B cell (primary cell): Measurements from ENCODE around the gene SLA2. TPM values are rescaled to one million over a fixed set of nuclear protein-coding genes. Genes with fewer than 3 reads are reported as not detected.

Experiments used
- ATAC-seq: fragments of 200-7000 bp; cut with Tn5 transposase; one replicate; pipeline ENCODE4 v1.10.0; 2021; ENCODE audit warnings: low read depth, mild to moderate bottlenecking, moderate number of reproducible peaks, moderate library complexity
- CTCF ChIA-PET: fragments of 350-600 bp; sonication (Branson Sonifier 250); formaldehyde crosslinking; loops from one replicate; lab custom pipeline; 2021; ENCODE audit warnings: antibody characterized with exemption, inconsistent platforms; lab: Charles Lee
- POLR2A ChIA-PET: fragments of 350-600 bp; sonication (Branson Sonifier 250); formaldehyde crosslinking; loops from one replicate; lab custom pipeline; 2021; ENCODE audit warnings: antibody characterized with exemption; lab: Charles Lee
- DNase-seq: peaks from one replicate; pipeline ENCODE4 v3.0.0; 2013
- H2AFZ ChIP-seq: 2 replicates; pipeline ENCODE4 v1.6.1; 2012; ENCODE audit warnings: mild to moderate bottlenecking, low read depth, low read length; ENCODE audit not compliant: insufficient read depth, poor library complexity, severe bottlenecking
- H3K27ac ChIP-seq, 2 donors: 1 replicate in 1 of 2; 2 replicates in 1 of 2; pipeline ENCODE4 v1.5.1; 2012 to 2013; ENCODE audit warnings: low read length in 2 of 2, mild to moderate bottlenecking in 2 of 2, moderate library complexity in 1 of 2
- H3K27me3 ChIP-seq, 4 experiments: fragments of 200-600 bp in 1 of 4; sonication (generic) in 1 of 4; replicated peaks in 1 of 4; 1 replicate in 2 of 4; 2 replicates in 2 of 4; pipeline versions ENCODE4 v1.6.1 to v1.7.0; 2013 to 2016; ENCODE audit warnings: low read length in 3 of 4, mild to moderate bottlenecking in 2 of 4, mixed read lengths in 1 of 4, moderate library complexity in 1 of 4; ENCODE audit not compliant: insufficient read depth in 4 of 4, control insufficient read depth in 3 of 4; ENCODE audit errors: control extremely low read depth in 1 of 4
- H3K36me3 ChIP-seq, 2 experiments: replicated peaks in 1 of 2; 1 replicate in 1 of 2; 2 replicates in 1 of 2; pipeline versions ENCODE4 v1.6.1 to v1.7.1; 2013; ENCODE audit warnings: low read length in 1 of 2; ENCODE audit not compliant: insufficient read depth in 2 of 2, control insufficient read depth in 1 of 2; ENCODE audit errors: control extremely low read depth in 1 of 2, extremely low read depth in 1 of 2
- H3K4me1 ChIP-seq, 2 donors: fragments of 200-600 bp in 1 of 2; sonication (generic) in 1 of 2; 1 replicate in 1 of 2; 2 replicates in 1 of 2; pipeline versions ENCODE4 v1.5.1 to v1.6.1; 2013 to 2017; ENCODE audit warnings: low read length in 2 of 2; ENCODE audit not compliant: control insufficient read depth in 2 of 2, insufficient read depth in 2 of 2
- H3K4me2 ChIP-seq: replicated peaks from 2 replicates; pipeline ENCODE3; 2012; ENCODE audit warnings: mild to moderate bottlenecking, low read depth, low read length; ENCODE audit not compliant: poor library complexity, severe bottlenecking
- H3K4me3 ChIP-seq, 5 experiments: fragments of 200-600 bp in 1 of 5; sonication (generic) in 1 of 5; 1 replicate in 3 of 5; 2 replicates in 2 of 5; pipeline versions ENCODE4 v1.5.1 to v1.7.0; 2011 to 2016; ENCODE audit warnings: low read length in 4 of 5, mild to moderate bottlenecking in 4 of 5, low read depth in 2 of 5, control low read depth in 1 of 5, moderate library complexity in 1 of 5; ENCODE audit not compliant: insufficient read depth in 1 of 5; ENCODE audit errors: control extremely low read depth in 1 of 5, extremely low read depth in 1 of 5
- H3K79me2 ChIP-seq: fragments of 200-600 bp; sonication (generic); one replicate; pipeline ENCODE4 v1.6.0; 2016; ENCODE audit warnings: low read length; ENCODE audit not compliant: control insufficient read depth, insufficient read depth
- H3K9ac ChIP-seq: fragments of 200-600 bp; sonication (generic); 2 replicates; pipeline ENCODE4 v1.6.1; 2017; ENCODE audit warnings: mild to moderate bottlenecking, low read length, moderate library complexity
- H3K9me3 ChIP-seq, 3 donors: one replicate each; pipeline versions ENCODE4 v1.6.1 to v1.7.1; 2013; ENCODE audit warnings: low read length in 2 of 3; ENCODE audit not compliant: control insufficient read depth in 2 of 3, insufficient read depth in 1 of 3; ENCODE audit errors: control extremely low read depth in 1 of 3
- H4K20me1 ChIP-seq: 2 replicates; pipeline ENCODE4 v1.6.0; 2012; ENCODE audit warnings: mild to moderate bottlenecking, low read length; ENCODE audit not compliant: insufficient read depth, control insufficient read depth, poor library complexity, severe bottlenecking
- H3K27ac Mint-ChIP-seq: one replicate; pipeline ENCODE4 v1.8.0; 2021; ENCODE audit warnings: mixed read lengths
- H3K27me3 Mint-ChIP-seq: one replicate; pipeline ENCODE4 v1.8.0; 2021; ENCODE audit warnings: mixed read lengths
- H3K4me1 Mint-ChIP-seq: one replicate; pipeline ENCODE4 v1.8.0; 2021; ENCODE audit warnings: mixed read lengths
- H3K4me3 Mint-ChIP-seq: one replicate; pipeline ENCODE4 v1.8.0; 2021; ENCODE audit warnings: mixed read lengths
- H3K9me3 Mint-ChIP-seq: one replicate; pipeline ENCODE4 v1.8.0; 2022; ENCODE audit warnings: mixed read lengths; ENCODE audit not compliant: insufficient read depth
- CTCF ChIP-seq: fragments of 200-600 bp; IDR thresholded peaks from one replicate; pipeline ENCODE4 v1.8.0; 2022; ENCODE audit warnings: antibody characterized with exemption, mild to moderate bottlenecking
- EZH2 ChIP-seq: IDR thresholded peaks from 2 replicates; pipeline ENCODE4 v1.6.1; 2012; ENCODE audit warnings: borderline replicate concordance, low read depth, mild to moderate bottlenecking, moderate library complexity, low read length; ENCODE audit not compliant: insufficient read depth, poor library complexity, severe bottlenecking
- WGBS: methylation state at CpG from one replicate; pipeline ENCODE4 v1.1.5; 2013; ENCODE audit warnings: missing lambda C conversion rate; ENCODE audit not compliant: insufficient coverage; 5-methylcytosine and 5-hydroxymethylcytosine counted together
- intact Hi-C: fragments of 100-400 bp; cut with micrococcal nuclease; formaldehyde crosslinking; loops from one replicate; pipeline ENCODE4 v1.10.0; 2022
- polyA plus RNA-seq: library from polyadenylated mRNA; depleted of rRNA; stranded (reverse); fragments of >200 nt; gene quantifications from 2 replicates; pipeline ENCODE4 v1.2.3, GENCODE V29; 2012
- total RNA-seq, 2 donors: library from RNA; stranded (reverse); fragments of 120-200 nt in 1 of 2; gene quantifications; 1 replicate in 1 of 2; 2 replicates in 1 of 2; pipeline versions ENCODE4 v1.2.3 to v1.2.4, GENCODE V29; 2013 to 2022

SLA2 gene
- total and polyA plus RNA-seq, 2 donors (not counting 1 experiment from before 2014, with no cell fraction given), result 0.73 to 0.76 TPM

- Histone ChIP-seq H2AFZ (no peak overlapping the region), H3K27me3 (no peaks in the 10 kb centered on the region), H3K4me3 (no peak overlapping the region), H3K27ac (no peak overlapping the region), H3K79me2 (no peaks in the 10 kb centered on the region), H3K9me3 (no peaks in the 10 kb centered on the region), H3K4me2 (no peak overlapping the region), H3K4me1 (no peaks in the 10 kb centered on the region), H4K20me1 (no peaks in the 10 kb centered on the region), H3K9ac (no peak overlapping the region), H3K36me3 (peaks cover 4 to 26% of the 10 kb centered on the region in 2 experiments)
- CTCF ChIA-PET, result no interaction called here
- H3K27me3 Mint-ChIP-seq, result no peaks in the 10 kb centered on the region
- intact Hi-C loops, result no loop called here
- ATAC-seq (no peak), DNase-seq (no peak)
- H3K4me1 Mint-ChIP-seq, result no peaks in the 10 kb centered on the region
- 100% methylated on average over 2 of the region's 3 CpGs for WGBS
- H3K9me3 Mint-ChIP-seq, result no peaks in the 10 kb centered on the region
- no peak overlapping the region for H3K27ac Mint-ChIP-seq
- H3K4me3 Mint-ChIP-seq, result no peak overlapping the region
- TF ChIP-seq CTCF (no peak), EZH2 (no peak)
- POLR2A ChIA-PET, result no interaction called here
Observed at GRCh38 chr20:36655004-36655403, 9.0 kb upstream of the SLA2 start.

- CTCF ChIA-PET, result no interaction called here
Observed at GRCh38 chr20:36654506-36654905, 8.5 kb upstream of the SLA2 start.

More at GRCh38 chr20:36654506-36654905, 8.5 kb upstream of the SLA2 start:
- H3K9ac ChIP-seq, result no peak overlapping the region
- TF ChIP-seq CTCF, result no peak
- no peaks in the 10 kb centered on the region for H3K79me2 ChIP-seq
- H3K27ac Mint-ChIP-seq, result no peak overlapping the region
- H3K27me3 Mint-ChIP-seq, result no peaks in the 10 kb centered on the region
- H3K27me3 ChIP-seq, result no peaks in the 10 kb centered on the region
- POLR2A ChIA-PET, result no interaction called here
- H3K4me3 Mint-ChIP-seq, result no peak overlapping the region
- intact Hi-C loops, result no loop called here
- no peak overlapping the region for H3K27ac ChIP-seq
- no peak for ATAC-seq
- no peaks in the 10 kb centered on the region for H4K20me1 ChIP-seq
- DNase-seq, result no peak
- H3K36me3 ChIP-seq, result peaks cover 4 to 26% of the 10 kb centered on the region in 2 experiments
- no peaks in the 10 kb centered on the region for H3K9me3 ChIP-seq
- no peaks in the 10 kb centered on the region for H3K4me1 ChIP-seq
- H3K4me1 Mint-ChIP-seq, result no peaks in the 10 kb centered on the region
- H2AFZ ChIP-seq, result no peak overlapping the region
- WGBS, result 97% methylated on average over 8 of the region's 8 CpGs
- H3K9me3 Mint-ChIP-seq, result no peaks in the 10 kb centered on the region
- H3K4me3 ChIP-seq, result no peak overlapping the region
- no peak overlapping the region for H3K4me2 ChIP-seq
